Thyroid gland (tissue), 4 donors: ENCODE results near the gene METTL1.

Experiments
- POLR2A ChIP-seq, 2 donors: fragments of 450-650 bp; IDR thresholded peaks; one replicate each; pipeline ENCODE4 v1.6.1; 2017; ENCODE audit warnings: antibody characterized with exemption in 2 of 2, mild to moderate bottlenecking in 2 of 2, moderate library complexity in 1 of 2
- TF ChIP-seq, protein P1 (sequence below), 6 experiments: fragments of 200-600 bp in 3 of 6; fragments of 450-650 bp in 3 of 6; sonication (generic) in 3 of 6; IDR thresholded peaks; one replicate each; pipeline ENCODE4 v1.5.1; 2016 to 2019; ENCODE audit warnings: antibody characterized with exemption in 6 of 6, mild to moderate bottlenecking in 2 of 6, inconsistent platforms in 1 of 6, moderate library complexity in 1 of 6

DNA sequence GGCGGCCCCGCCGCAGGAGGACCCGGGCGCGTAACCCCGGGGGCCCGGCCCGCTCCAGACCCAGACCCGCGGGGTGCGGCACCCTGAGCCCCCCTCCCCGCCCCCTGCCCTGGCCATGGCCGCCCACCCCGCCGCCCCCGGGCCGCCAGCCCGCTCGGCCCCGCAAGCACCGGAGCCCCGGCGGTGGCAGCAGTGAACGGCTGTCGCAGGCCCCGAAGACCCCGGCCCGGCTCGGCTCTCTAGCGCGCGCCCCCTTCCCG lies 16.8 kb downstream of the METTL1 start:
- TF ChIP-seq, protein P1, sequence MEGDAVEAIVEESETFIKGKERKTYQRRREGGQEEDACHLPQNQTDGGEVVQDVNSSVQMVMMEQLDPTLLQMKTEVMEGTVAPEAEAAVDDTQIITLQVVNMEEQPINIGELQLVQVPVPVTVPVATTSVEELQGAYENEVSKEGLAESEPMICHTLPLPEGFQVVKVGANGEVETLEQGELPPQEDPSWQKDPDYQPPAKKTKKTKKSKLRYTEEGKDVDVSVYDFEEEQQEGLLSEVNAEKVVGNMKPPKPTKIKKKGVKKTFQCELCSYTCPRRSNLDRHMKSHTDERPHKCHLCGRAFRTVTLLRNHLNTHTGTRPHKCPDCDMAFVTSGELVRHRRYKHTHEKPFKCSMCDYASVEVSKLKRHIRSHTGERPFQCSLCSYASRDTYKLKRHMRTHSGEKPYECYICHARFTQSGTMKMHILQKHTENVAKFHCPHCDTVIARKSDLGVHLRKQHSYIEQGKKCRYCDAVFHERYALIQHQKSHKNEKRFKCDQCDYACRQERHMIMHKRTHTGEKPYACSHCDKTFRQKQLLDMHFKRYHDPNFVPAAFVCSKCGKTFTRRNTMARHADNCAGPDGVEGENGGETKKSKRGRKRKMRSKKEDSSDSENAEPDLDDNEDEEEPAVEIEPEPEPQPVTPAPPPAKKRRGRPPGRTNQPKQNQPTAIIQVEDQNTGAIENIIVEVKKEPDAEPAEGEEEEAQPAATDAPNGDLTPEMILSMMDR (IDR thresholded peaks at IDR 0.05) = no peak
- TF ChIP-seq POLR2A (IDR thresholded peaks at IDR 0.05) = no peak
